CMK (cell line): ENCODE data around the gene ADM2.
"Not testable (repeated sequence)": the region's sequence is repeated elsewhere in the genome, so short reads cannot be mapped to it uniquely, and the experiment has no call there.

Experiments used
- DNase-seq: peaks from one replicate; pipeline ENCODE4 v3.0.0-alpha.2; 2010; ENCODE audit warnings: low read depth

ADM2 gene

DNA sequence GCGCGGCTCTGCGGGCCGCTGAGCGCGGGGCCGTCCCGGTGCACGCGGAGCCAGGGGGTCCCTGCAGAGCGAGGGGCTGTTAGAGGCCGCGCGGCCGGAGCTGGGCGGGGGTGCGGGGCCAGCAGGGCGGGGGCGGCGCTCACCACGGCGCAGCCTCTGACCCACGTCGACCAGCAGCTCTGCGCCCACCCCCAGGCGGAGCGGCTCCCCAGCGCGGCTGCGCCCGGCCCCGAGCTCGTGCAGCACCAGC, 44.4 kb downstream of the ADM2 start:
- DNase-seq = no peak

DNA sequence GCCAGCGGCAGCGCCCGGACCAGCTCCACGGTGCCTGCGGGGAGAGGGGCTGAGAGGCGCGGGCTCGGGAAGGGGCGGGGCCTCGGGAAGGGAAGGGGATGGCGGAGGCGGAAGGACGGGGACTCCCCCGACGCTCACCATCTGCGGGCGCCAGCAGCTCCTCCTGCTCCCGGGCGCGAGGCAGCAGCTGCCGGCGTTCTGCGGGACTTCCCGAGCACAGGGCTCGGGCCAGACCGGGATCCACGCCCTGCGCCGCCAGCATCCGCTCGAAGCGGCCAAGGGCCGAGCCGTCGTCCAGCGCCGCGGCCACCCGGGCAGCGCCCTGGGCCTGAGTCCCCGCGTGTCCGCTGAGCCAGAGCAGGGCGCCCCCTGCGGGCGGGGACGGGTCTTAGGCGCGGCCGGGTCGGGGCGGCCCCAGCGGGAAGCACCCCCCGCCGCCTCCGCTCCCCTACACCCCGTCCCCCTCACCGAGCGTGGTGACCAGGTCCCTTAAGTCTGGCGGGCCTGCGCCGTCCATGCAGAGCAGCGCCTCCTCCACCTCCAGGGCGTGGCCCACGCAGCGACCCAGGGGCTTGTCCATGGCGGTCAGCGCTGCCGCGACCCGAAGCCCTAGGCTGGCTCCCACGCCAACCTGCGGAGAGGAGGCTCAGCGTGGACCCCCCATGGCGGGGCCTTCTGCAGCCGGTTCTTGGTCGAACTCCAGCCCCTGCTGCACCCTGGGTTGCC, 44.9 kb downstream of the ADM2 start:
- peak; percentile 77 for DNase-seq

DNA sequence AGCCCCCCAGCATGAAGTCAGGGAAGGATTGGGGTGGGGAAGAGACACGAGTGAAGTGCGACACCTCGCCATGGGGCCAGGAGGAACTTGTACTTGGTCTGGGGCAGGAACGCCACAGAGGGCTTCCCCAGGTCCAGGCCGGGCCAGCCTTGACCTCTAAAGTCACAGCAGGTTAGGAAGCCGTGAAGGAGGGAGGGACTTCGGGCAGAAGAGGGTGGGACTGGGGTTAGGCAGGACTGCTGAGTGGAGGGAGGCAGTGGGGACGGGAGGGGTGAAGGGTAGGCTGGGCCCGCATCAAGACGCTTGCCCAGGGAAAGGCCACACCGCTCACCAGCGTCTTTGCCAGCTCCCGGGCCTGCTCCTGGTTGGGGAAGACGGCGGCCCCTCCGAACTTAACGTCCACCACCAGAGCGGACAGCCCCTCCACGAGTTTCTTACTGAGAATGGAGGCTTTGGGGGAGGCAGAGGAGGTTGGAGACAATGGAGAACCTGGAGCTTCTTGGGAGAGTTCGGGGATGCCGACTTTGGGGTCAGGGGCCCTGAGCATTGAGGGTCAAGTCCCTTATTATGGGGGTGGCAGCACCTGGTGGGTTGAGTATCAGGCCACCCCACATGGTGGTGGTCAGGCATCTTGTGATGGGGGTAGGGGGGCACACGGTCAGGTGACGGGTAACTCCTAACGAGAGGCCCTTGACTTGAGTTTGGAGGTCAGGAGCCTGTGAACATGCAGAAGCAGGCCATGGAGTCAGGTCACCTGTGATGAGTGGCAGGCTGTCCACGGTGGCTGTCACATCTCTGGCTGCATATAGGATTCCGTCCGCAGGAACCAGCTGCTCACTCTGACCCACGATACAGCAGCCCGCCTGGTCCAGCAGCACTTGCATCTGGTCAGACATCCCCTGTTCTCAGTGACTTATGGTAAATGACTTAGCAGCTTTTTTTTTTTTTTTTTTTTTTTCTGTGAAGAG, 45.8 kb downstream of the ADM2 start:
- DNase-seq = peak; percentile 74

DNA sequence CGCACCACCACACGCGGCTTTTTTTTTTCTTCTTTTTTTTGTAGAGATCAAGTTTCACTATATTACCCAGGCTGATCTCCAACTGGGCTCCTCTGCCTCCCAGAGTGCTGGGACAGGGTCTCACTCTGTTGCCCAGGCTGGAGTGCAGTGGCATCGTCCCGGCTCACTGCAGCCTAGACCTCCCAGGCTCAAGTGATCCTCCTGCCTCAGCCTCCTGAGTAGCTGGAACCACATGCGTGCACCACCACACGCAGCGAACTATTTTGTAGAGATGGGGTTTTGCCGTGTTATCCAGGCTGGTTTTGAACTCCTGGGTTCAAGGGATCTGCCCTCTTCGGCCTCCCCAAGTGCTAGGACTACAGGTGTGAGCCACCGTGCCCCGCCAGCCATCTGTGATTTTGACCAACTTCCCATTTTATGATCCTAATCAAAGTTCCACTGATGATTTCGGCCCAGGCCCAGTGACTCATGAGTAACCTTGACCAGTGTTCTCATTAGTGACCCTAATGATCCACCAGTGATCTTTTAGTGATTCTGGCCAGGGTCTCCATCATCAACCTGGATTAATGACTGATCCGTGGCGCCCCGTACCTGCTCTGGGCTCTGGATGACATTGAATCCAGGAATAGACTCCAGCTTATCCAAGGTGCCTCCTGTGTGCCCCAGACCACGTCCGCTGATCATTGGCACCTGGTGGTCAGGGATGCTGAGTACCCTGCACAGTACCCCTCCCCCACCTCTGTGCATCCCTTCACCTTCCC, 46.8 kb downstream of the ADM2 start:
- no peak for DNase-seq

DNA sequence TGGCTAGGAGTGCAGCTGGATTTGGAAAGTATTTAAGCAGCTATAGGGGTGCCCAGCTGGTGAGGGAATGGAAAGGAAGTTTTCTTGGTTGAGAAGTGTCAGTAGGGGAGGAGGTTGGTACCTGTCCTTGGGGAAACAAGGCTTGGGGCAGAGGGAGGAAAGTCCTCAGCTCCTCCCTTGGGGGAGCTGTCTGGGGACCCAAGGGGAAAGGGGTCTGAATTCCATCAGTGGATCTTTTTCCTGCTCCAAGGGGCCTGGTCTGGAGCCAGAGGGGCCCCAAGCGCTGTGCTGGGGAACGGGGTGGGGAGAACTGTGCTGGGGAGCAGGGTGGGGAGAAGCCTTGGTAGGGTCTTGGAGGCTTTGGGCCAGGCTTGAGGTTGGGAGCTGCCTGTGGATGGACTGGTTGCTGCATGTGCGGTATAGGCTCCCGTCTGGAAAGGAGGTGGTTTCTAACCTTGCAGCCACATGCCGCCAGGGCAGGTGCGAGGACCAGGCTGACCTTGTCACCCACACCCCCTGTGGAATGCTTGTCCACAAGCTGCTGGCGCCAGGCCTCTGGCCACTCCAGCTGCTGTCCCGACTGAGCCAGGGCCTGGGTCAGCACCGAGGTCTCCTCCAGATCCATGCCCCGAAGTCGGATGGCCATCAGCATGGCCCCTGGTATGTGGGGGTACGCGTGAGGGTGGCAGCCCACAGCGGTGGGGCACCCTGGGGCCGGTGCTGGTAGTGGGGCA, 47.5 kb downstream of the ADM2 start:
- DNase-seq = no peak

DNA sequence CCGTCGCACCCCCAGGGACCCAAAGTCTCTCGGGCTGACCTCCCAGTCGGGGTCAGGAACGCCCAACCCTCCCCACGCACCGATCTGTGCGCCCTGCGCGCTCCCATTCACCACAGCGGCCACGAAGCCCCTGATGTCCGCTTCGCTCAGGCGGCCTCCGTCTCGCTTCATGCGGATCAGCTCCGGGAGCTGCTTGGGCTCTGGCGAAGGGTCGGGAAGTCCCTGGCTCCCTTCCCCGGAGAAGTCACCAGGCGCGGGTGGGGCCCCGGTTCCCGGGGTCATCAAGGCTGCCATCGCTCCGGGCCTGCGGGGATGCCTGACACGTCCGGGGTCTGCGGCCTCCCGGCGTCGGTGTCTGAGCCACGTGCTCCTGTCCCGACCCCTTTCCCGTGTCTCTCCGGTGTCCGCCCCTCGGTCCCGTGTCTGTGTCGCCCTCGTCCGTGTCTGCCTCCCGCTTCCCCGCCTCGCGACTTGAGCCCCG, 48.1 kb downstream of the ADM2 start:
- no peak for DNase-seq

DNA sequence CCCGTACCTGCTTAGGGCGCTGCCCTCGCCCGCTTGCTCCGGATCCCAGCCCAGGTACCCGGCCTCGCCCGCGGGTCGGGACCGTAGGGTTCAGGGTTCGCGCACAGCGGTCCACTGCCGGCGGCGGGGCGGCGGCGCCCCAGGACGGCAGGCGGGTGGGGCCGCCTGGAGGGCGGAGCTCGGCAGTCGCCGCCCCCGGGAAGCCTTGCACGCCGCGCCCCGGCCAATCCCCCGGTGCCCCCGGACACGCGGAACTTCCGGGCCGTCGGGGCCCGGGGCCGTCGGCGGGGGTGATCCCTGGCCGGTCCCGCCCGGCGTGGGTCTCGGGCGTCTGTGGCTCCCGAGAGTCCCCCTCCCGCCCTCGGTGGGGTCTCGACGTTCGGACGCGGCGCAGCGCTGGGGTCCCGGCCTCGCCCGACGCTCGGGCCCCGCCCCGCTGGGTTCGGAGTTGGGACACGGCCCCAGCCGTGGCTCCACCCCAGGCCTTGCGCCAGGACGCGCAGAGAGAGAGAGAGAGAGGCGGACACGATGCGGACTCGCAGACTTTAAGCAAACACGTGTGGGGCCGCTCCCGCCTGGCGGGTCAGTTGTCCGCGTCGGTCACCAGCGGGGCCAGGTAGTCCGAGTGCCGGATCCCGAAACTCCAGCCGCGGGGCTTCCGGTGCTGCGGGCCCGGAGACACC, 48.7 kb downstream of the ADM2 start, which contains the start of gene TYMP:
TYMP (minus strand) TSS at position 116 of the 683 bp plus-strand sequence. CDS start 303 bp downstream, outside the sequence.
- DNase-seq = no peak

DNA sequence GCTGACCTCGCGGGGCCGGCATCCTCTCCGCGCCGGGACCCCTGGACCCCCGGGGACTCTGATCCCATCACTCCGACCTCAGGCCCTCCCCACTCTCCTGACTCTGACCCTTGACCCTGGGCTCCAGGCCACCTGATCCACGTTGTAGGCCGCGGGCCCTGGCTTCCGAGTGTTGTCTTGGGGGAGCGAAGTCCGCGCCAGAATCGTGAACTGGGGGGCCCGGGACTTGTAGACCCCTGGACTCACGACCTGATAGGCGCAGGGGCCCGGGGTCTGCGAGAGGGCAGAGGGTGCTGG, 49.2 kb downstream of the ADM2 start:
- DNase-seq = no peak

DNA sequence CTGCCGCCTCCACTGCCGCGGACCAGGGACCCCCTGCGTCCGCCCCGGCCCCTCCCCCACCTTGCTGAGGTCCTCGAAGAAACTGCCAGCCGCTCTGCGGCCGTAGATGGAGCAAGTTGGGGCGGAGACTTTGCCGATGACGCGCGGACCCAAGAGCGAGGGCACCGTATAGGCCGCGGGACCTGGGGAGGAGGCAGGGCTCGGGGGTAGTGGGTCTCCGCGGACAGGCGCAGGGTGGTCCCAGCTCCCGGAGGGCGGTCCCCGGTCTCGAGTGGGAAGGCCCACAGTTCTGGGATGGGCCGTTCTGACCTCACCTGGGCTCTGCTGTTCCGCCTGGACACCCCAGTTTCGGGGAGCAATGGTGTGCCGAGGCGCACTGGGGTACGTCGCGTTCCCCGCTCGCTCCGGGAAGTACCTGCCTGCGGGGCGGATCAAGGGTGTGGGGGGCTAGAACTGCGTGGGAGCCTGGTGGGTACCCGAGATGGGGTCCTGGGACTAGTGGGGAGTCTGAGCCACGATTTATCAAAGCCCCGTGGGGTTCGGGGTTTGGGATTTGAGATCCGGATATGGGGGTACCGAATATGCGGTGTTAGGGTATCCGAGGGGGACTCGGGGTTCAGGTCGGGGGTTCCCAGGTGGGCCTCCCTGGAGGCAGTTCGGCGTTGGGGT, 49.7 kb downstream of the ADM2 start:
- DNase-seq = no peak

DNA sequence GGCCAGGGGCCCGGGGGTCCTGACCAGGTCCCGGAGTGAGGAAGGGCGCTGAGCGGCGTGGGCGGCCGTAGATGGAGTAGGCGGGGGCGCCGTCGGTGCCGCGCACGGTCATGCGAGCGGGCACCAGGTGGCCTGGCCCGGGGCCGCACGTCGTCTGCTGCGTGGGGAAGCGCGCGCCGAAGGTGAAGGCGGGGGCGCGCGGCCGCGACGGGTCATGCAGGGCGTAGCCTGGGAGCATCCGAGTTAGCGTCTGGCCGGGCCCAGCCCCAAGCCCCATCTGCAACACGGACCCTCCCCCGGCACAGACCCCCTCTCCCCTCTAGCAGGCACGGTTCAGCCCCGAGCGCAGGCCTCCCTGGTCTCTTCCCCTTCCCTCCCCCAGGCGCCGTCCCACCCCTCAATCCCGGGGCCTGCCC, 50.2 kb downstream of the ADM2 start:
- DNase-seq = no peak

DNA sequence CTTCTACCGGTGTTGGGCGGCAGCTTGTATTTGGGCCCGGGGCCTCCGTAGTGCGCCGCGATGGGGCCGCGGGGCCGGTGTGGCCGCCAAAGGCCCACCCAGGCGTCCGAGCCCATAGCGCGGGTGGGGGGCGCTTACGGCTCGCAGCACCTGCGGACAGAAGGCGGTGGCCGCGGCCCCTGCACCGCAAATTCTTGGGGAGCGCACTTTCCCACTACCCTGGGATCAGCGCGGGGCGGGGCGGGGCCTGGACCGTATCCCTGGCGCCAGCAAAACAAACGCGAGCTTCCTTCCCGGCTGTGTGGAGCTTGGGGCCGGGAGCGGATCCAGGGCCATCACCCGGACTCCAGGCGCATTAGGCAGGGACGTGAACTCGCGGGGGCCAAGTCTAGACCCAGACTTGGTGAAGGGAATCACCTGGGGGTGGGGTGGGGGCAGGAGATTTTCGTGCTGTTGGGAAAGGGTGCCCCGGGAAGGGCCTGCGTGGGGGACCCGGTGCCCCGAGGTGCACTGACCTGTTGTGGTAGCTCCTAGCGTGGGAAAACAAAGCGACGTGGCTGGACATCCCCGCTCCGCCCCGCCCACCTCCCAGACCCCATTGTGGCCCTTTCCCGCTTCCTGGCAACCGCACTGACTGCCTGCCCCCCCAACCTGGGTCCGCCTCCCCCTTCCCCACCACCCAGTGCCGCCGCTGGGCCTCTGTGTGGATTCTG, 50.8 kb downstream of the ADM2 start:
- DNase-seq = no peak

DNA sequence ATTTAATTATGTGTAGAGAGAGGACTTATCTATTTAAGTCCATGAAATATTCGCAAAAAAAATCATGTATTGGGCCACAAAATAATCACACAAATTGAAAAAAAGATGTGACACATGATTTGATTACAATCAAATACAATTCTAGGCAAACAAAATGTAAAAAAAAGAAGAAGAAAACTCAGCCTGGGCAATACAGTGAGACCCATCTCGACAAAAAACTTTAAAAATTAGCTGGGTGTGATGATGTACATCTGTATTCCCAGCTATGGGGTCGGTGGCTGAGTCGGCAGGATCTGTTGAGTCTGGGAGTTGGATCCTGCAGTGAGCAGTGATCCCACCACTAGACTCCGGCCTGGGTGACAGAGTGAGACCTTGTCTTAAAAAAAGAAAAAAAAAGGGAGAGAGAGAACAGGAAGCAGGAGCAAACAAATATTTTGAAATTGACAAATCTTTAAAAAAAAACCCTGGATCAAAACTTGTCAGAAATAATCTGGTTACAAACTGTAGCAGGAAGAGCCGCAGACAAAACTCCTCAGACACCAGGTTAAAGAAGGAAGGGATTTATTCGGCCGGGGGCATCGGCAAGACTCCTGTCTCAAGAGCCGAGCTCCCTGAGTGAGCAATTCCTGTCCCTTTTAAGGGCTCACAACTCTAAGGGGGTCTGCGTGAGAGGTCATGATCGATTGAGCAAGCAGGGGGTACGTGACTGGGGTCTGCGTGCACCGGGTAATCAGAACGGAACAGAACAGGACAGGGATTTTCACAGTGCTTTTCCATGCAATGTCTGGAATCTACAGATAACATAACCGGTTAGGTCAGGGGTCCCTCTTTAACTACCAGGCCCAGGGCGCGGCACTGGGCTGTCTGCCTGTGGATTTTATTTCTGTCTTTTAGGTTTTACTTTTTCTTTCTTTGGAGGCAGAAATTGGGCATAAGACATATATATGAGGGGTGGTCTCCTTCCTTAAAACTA, 51.8 kb downstream of the ADM2 start:
- no peak for DNase-seq

DNA sequence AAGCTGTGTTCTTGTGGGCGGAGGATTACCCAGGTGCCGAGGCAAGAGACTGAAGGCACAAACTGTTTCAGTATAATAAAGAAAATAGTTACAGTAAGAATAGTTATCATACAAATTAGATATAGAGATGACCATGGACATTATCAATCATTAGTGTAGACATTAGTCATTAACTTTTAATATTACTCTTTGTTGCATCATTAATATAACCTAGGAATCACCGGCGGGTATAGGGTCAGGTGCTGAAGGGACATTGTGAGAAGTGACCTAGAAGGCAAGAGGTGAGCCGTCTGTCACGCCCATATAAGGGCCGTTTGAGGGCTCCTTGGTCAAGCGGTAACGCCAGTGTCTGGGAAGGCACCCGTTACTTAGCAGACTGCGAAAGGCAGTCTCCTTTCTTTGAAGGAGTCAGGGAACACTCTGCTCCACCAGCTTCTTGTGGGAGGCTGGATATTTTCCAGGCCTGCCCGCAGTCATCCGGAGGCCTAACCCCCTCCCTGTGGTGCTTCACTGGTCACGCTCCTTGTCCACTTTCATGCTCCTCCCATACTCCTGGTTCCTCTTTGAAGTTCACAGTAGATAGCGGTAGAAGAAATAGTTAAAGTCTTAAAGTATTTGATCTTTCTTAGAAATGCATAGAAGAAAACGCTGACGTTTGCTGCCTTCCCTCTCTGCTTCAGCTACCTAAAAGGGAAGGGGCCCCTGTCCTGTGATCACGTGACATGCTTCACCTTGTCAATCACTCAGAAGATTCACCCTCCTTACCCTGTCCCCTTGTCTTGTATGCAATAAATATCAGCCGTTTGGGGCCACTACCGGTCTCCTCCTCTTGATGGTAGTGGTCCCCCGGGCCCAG, 52.7 kb downstream of the ADM2 start:
- not testable (repeated sequence) for DNase-seq

DNA sequence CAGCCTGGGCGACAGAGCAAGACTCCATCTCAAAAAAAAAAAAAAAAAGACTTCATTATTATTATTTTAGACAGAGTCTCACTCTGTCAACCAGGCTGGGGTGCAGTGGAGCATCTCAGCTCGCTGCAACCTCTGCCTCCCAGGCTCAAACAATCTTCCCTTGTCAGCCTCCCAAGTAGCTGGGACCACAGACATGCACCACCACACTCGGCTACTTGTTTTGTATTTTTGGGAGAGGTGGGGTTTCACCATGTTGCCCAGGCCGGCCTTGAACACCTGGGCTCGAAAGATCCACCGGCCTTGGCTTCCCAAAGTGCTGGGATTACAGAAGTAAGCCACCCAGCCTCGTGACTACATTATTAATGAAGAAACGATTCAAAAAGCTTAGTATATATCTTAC, 53.8 kb downstream of the ADM2 start:
- DNase-seq = no peak
